IMR-90 (cell line): ENCODE results near the gene PRDM15. TPM values are rescaled to one million over a fixed set of nuclear protein-coding genes. Genes with fewer than 3 reads are reported as not detected.
A peak's percentile ranks its signal among the peaks of the same experiment; 100 is the strongest.

ENCODE experiments used
- ATAC-seq: fragments of 200-7000 bp; cut with Tn5 transposase; 2 replicates; pipeline ENCODE4 v1.9.1; 2020; ENCODE audit warnings: low read depth, mild to moderate bottlenecking, moderate library complexity
- BruUV-seq: library from RNA; stranded (reverse); fragments of 400-500 nt; replicated peaks from 2 replicates; lab custom pipeline; 2021; lab: Mats Ljungman, UMichigan
- CTCF ChIA-PET: fragments of 300-600 bp; formaldehyde crosslinking; extraction: SDS; loops from one replicate; lab custom pipeline; 2021; ENCODE audit warnings: antibody characterized with exemption; lab: Yijun Ruan, JAX
- POLR2A ChIA-PET: fragments of 300-600 bp; sonication (Branson Sonifier 250); formaldehyde crosslinking; loops from one replicate; lab custom pipeline; 2022; ENCODE audit warnings: antibody characterized with exemption; ENCODE audit not compliant: unreplicated experiment; lab: Charles Lee
- DNase-seq: peaks from one replicate; pipeline ENCODE4 v3.0.0; 2013
- H2AFZ ChIP-seq: replicated peaks from 2 replicates; pipeline ENCODE3; 2013; ENCODE audit warnings: low read length, mild to moderate bottlenecking; ENCODE audit not compliant: poor library complexity
- H2AK5ac ChIP-seq: 2 replicates; pipeline ENCODE4 v1.6.1; 2013; ENCODE audit warnings: low read depth, low read length, inconsistent platforms
- H2AK9ac ChIP-seq: replicated peaks from 2 replicates; pipeline ENCODE3; 2013; ENCODE audit warnings: mild to moderate bottlenecking, low read depth, low read length, moderate library complexity; ENCODE audit not compliant: poor library complexity
- H2BK120ac ChIP-seq: 2 replicates; pipeline ENCODE4 v1.6.1; 2013; ENCODE audit warnings: low read depth, low read length, inconsistent platforms
- H2BK15ac ChIP-seq: 3 replicates; pipeline ENCODE4 v1.6.1; 2013; ENCODE audit warnings: low read depth, low read length, inconsistent platforms
- H2BK20ac ChIP-seq: 2 replicates; pipeline ENCODE4 v1.6.1; 2013; ENCODE audit warnings: low read depth, mild to moderate bottlenecking, inconsistent platforms, low read length, moderate library complexity
- H2BK5ac ChIP-seq: 2 replicates; pipeline ENCODE4 v1.6.1; 2013; ENCODE audit warnings: mild to moderate bottlenecking, low read depth, low read length, inconsistent platforms; ENCODE audit not compliant: poor library complexity, severe bottlenecking
- H3K14ac ChIP-seq: replicated peaks from 2 replicates; pipeline ENCODE4 v1.6.1; 2013; ENCODE audit warnings: low read depth, low read length, inconsistent platforms
- H3K18ac ChIP-seq: 2 replicates; pipeline ENCODE4 v1.6.1; 2013; ENCODE audit warnings: low read depth, low read length, control low read depth
- H3K23ac ChIP-seq: 2 replicates; pipeline ENCODE4 v1.6.1; 2013; ENCODE audit warnings: low read depth, low read length, inconsistent platforms
- H3K27ac ChIP-seq: 2 replicates; pipeline ENCODE4 v1.5.1; 2013; ENCODE audit warnings: mild to moderate bottlenecking, control low read depth, low read length; ENCODE audit not compliant: insufficient read depth
- H3K27me3 ChIP-seq: 2 replicates; pipeline ENCODE4 v1.6.1; 2013; ENCODE audit warnings: low read length; ENCODE audit not compliant: control insufficient read depth, insufficient read depth
- H3K36me3 ChIP-seq: 2 replicates; pipeline ENCODE4 v1.6.1; 2013; ENCODE audit warnings: low read length, mixed read lengths; ENCODE audit not compliant: control insufficient read depth, insufficient read depth
- H3K4ac ChIP-seq: 2 replicates; pipeline ENCODE4 v1.6.1; 2013; ENCODE audit warnings: low read depth, low read length, inconsistent platforms
- H3K4me1 ChIP-seq: 2 replicates; pipeline ENCODE4 v1.6.1; 2013; ENCODE audit warnings: low read length, mixed read lengths; ENCODE audit not compliant: control insufficient read depth, insufficient read depth
- H3K4me2 ChIP-seq: 2 replicates; pipeline ENCODE4 v1.6.1; 2013; ENCODE audit warnings: low read depth, mild to moderate bottlenecking, control low read depth, low read length, moderate library complexity
- H3K4me3 ChIP-seq: 2 replicates; pipeline ENCODE4 v1.5.1; 2013; ENCODE audit warnings: low read depth, mild to moderate bottlenecking, control low read depth, low read length, moderate library complexity; ENCODE audit not compliant: insufficient read depth
- H3K56ac ChIP-seq: 2 replicates; pipeline ENCODE4 v1.6.1; 2013; ENCODE audit warnings: low read length, inconsistent platforms; ENCODE audit not compliant: insufficient read depth; ENCODE audit errors: extremely low read depth
- H3K79me1 ChIP-seq, 2 experiments: 2 replicates each; pipeline ENCODE4 v1.6.1; 2013; ENCODE audit warnings: low read length in 2 of 2, inconsistent platforms in 1 of 2, low read depth in 1 of 2
- H3K9ac ChIP-seq: 2 replicates; pipeline ENCODE4 v1.6.1; 2013; ENCODE audit warnings: low read depth, low read length, control low read depth
- H3K9me1 ChIP-seq: 2 replicates; pipeline ENCODE4 v1.6.1; 2013; ENCODE audit warnings: low read length, inconsistent platforms; ENCODE audit not compliant: insufficient read depth
- H3K9me3 ChIP-seq: 2 replicates; pipeline ENCODE4 v1.6.1; 2013; ENCODE audit warnings: low read length; ENCODE audit not compliant: control insufficient read depth, insufficient read depth
- H4K20me1 ChIP-seq: 2 replicates; pipeline ENCODE4 v1.6.1; 2013; ENCODE audit warnings: low read length, inconsistent platforms; ENCODE audit not compliant: insufficient read depth
- H4K5ac ChIP-seq: 2 replicates; pipeline ENCODE4 v1.6.1; 2013; ENCODE audit warnings: mild to moderate bottlenecking, low read depth, low read length, control low read depth
- H4K8ac ChIP-seq, 2 experiments: 2 replicates each; pipeline ENCODE4 v1.6.1; 2013; ENCODE audit warnings: low read depth in 2 of 2, low read length in 2 of 2, control low read depth in 1 of 2, inconsistent platforms in 1 of 2
- H4K91ac ChIP-seq: 2 replicates; pipeline ENCODE4 v1.6.1; 2013; ENCODE audit warnings: low read depth, low read length, inconsistent platforms; ENCODE audit not compliant: insufficient read depth
- BHLHE40 ChIP-seq: fragments of 150-350 bp; IDR thresholded peaks from 2 replicates; pipeline ENCODE4 v1.6.1; 2016; ENCODE audit warnings: mild to moderate bottlenecking, low read depth, low read length
- CEBPB ChIP-seq: IDR thresholded peaks from 2 replicates; pipeline ENCODE4 v1.6.1; 2012; ENCODE audit warnings: low read depth, low read length, improper control_type of control experiment
- CHD1 ChIP-seq: IDR thresholded peaks from 2 replicates; pipeline ENCODE4 v1.6.1; 2012; ENCODE audit warnings: low read depth, low read length, improper control_type of control experiment
- FOS ChIP-seq: fragments of 150-350 bp; IDR thresholded peaks from 2 replicates; pipeline ENCODE4 v1.6.1; 2016; ENCODE audit warnings: low read depth, low read length
- MAFK ChIP-seq: IDR thresholded peaks from 2 replicates; pipeline ENCODE4 v1.6.1; 2012; ENCODE audit warnings: low read depth, low read length, improper control_type of control experiment
- MAZ ChIP-seq: IDR thresholded peaks from 2 replicates; pipeline ENCODE4 v1.6.1; 2012; ENCODE audit warnings: low read depth, mild to moderate bottlenecking, low read length, improper control_type of control experiment, moderate library complexity, borderline replicate concordance
- MXI1 ChIP-seq: IDR thresholded peaks from 2 replicates; pipeline ENCODE4 v1.6.1; 2012; ENCODE audit warnings: low read depth, mild to moderate bottlenecking, low read length, moderate library complexity, borderline replicate concordance
- NFE2L2 ChIP-seq: fragments of 150-350 bp; IDR thresholded peaks from 2 replicates; pipeline ENCODE4 v1.6.1; 2016; ENCODE audit warnings: low read depth, mild to moderate bottlenecking, low read length
- POLR2A ChIP-seq: IDR thresholded peaks from 2 replicates; pipeline ENCODE4 v1.6.1; 2012; ENCODE audit warnings: mild to moderate bottlenecking, low read depth, low read length
- RAD21 ChIP-seq: IDR thresholded peaks from 2 replicates; pipeline ENCODE4 v1.6.1; 2012; ENCODE audit warnings: low read length, improper control_type of control experiment
- RCOR1 ChIP-seq: IDR thresholded peaks from 2 replicates; pipeline ENCODE4 v1.6.1; 2012; ENCODE audit warnings: mild to moderate bottlenecking, low read length, improper control_type of control experiment; ENCODE audit not compliant: insufficient replicate concordance
- RFX5 ChIP-seq: IDR thresholded peaks from 2 replicates; pipeline ENCODE4 v1.8.0; 2012; ENCODE audit warnings: low read depth, mild to moderate bottlenecking, low read length, moderate library complexity
- SMC3 ChIP-seq: fragments of 150-350 bp; IDR thresholded peaks from 2 replicates; pipeline ENCODE4 v1.6.1; 2016; ENCODE audit warnings: low read depth, mild to moderate bottlenecking, antibody characterized with exemption, low read length, moderate library complexity
- WGBS, 2 experiments: methylation state at CpG; one replicate each; pipeline versions ENCODE4 v1.1.5 to v1.1.7; 2013; ENCODE audit warnings: missing lambda C conversion rate in 2 of 2; ENCODE audit not compliant: insufficient read length in 1 of 2; ENCODE audit errors: extremely low coverage in 2 of 2; 5-methylcytosine and 5-hydroxymethylcytosine counted together
- dilution Hi-C: fragments of 300-500 bp; cut with HindIII; formaldehyde crosslinking; loops from one replicate; pipeline ENCODE4 v1.14.3; 2018; ENCODE audit warnings: low sequenced_read_pairs; ENCODE audit not compliant: unreplicated experiment
- in situ Hi-C: fragments of 300-500 bp; cut with MboI; formaldehyde crosslinking; loops from 3 replicates; pipeline ENCODE4 v1.14.3; 2019; ENCODE audit warnings: low sequenced_read_pairs, inconsistent platforms, mixed read lengths
- intact Hi-C: fragments of 100-400 bp; cut with micrococcal nuclease; formaldehyde crosslinking; loops from 2 replicates; pipeline ENCODE4 v1.10.0; 2022
- polyA plus RNA-seq, 3 experiments: library from polyadenylated mRNA; depleted of rRNA; stranded (reverse); fragments of >200 nt; gene quantifications; 2 replicates each; pipeline ENCODE4 v1.2.3, GENCODE V29; 2012; ENCODE audit warnings: low replicate concordance in 1 of 3
- total RNA-seq: library from RNA; depleted of rRNA; stranded (reverse); fragments of >200 nt; gene quantifications from 2 replicates; pipeline ENCODE4 v1.2.3, GENCODE V29; 2012
- TF ChIP-seq, protein P1 (sequence below): fragments of 150-350 bp; IDR thresholded peaks from 2 replicates; pipeline ENCODE4 v1.6.1; 2016; ENCODE audit warnings: low read depth, mild to moderate bottlenecking, low read length, moderate library complexity, borderline replicate concordance
- TF ChIP-seq, protein P2 (sequence below): conservative IDR thresholded peaks from 2 replicates; pipeline ENCODE4 v1.5.1; 2012; ENCODE audit warnings: mild to moderate bottlenecking, low read depth, low read length, improper control_type of control experiment
- TF ChIP-seq, protein P3 (sequence below): fragments of 150-350 bp; IDR thresholded peaks from 2 replicates; pipeline ENCODE4 v1.6.1; 2017; ENCODE audit warnings: mild to moderate bottlenecking, antibody characterized with exemption, low read length, low read depth

Gene PRDM15
- total and polyA plus RNA-seq, 2 of the 4 experiments (the other 2 are of a cell fraction) = 7.3 to 8.8 TPM

DNA sequence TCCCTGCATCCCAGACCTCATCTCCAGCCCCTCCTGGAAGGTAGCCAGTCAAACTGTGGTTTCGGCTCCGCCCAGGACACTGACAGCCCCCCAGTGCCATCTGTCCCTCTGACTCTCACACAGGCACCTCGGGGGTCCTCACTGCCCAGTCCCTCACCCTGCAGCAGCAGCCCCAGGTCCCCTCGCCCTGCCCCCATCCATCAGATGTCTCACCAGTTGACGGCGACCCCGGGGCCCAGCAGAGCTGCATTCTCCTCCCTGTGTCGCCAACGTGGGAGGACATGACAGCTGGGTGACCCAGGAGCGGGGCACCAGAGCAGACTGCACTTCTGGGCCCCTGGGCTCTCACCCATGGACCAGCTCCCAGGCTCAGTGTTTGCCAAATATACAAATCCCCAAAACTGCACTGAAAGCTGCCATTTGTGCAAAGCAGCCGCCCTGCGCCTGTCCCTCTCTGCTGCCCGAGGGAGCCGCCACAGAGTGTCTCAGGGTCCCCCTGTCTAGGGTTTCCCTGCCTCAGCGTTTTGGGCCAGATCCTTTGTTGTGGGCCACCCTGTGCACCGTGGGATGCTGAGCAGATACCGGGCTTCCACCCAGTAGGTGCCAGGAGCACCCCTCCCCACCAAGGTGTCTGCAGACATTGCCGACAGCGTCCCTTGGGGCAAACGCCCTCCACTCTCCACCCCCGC is 48.2 kb downstream of the PRDM15 start:
- CTCF ChIA-PET = no interaction called here
- no peak overlapping the region for H2BK15ac ChIP-seq
- H3K79me1 ChIP-seq = peaks cover 0 to 7% of the 10 kb centered on the region in 2 experiments; a peak in 3 of 4 replicates
- no peak overlapping the region for H3K18ac ChIP-seq
- H3K4me3 ChIP-seq = no peak overlapping the region
- H3K36me3 ChIP-seq = peaks cover 14% of the 10 kb centered on the region
- H3K9me3 ChIP-seq = no peaks in the 10 kb centered on the region
- no peak overlapping the region for H3K56ac ChIP-seq
- no peak overlapping the region for H3K4me2 ChIP-seq
- intact Hi-C loops = no loop called here
- 70% methylated on average over 11 of the region's 21 CpGs; no CpG with 5 or more reads in 1 of the 2 experiments for WGBS, 2 experiments
- H2AK9ac ChIP-seq = peak overlapping the region; percentile 37
- H3K9ac ChIP-seq = no peak overlapping the region
- H3K4me1 ChIP-seq = no peaks in the 10 kb centered on the region
- no peak overlapping the region for H4K8ac ChIP-seq
- DNase-seq (no peak), ATAC-seq (no peak)
- H3K27ac ChIP-seq = no peak overlapping the region
- in situ Hi-C loops = no loop called here
- H2AFZ ChIP-seq = no peak overlapping the region
- H2AK5ac ChIP-seq = no peak overlapping the region
- TF ChIP-seq CEBPB (no peak), FOS (no peak), POLR2A (no peak), SMC3 (no peak), CHD1 (no peak), RAD21 (no peak), MAFK (no peak), RCOR1 (no peak), NFE2L2 (no peak), MAZ (no peak), RFX5 (no peak), MXI1 (no peak), BHLHE40 (no peak)
- TF ChIP-seq, protein P1, sequence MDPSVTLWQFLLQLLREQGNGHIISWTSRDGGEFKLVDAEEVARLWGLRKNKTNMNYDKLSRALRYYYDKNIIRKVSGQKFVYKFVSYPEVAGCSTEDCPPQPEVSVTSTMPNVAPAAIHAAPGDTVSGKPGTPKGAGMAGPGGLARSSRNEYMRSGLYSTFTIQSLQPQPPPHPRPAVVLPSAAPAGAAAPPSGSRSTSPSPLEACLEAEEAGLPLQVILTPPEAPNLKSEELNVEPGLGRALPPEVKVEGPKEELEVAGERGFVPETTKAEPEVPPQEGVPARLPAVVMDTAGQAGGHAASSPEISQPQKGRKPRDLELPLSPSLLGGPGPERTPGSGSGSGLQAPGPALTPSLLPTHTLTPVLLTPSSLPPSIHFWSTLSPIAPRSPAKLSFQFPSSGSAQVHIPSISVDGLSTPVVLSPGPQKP = no peak
- TF ChIP-seq, protein P2, sequence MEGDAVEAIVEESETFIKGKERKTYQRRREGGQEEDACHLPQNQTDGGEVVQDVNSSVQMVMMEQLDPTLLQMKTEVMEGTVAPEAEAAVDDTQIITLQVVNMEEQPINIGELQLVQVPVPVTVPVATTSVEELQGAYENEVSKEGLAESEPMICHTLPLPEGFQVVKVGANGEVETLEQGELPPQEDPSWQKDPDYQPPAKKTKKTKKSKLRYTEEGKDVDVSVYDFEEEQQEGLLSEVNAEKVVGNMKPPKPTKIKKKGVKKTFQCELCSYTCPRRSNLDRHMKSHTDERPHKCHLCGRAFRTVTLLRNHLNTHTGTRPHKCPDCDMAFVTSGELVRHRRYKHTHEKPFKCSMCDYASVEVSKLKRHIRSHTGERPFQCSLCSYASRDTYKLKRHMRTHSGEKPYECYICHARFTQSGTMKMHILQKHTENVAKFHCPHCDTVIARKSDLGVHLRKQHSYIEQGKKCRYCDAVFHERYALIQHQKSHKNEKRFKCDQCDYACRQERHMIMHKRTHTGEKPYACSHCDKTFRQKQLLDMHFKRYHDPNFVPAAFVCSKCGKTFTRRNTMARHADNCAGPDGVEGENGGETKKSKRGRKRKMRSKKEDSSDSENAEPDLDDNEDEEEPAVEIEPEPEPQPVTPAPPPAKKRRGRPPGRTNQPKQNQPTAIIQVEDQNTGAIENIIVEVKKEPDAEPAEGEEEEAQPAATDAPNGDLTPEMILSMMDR = no peak
- TF ChIP-seq, protein P3, sequence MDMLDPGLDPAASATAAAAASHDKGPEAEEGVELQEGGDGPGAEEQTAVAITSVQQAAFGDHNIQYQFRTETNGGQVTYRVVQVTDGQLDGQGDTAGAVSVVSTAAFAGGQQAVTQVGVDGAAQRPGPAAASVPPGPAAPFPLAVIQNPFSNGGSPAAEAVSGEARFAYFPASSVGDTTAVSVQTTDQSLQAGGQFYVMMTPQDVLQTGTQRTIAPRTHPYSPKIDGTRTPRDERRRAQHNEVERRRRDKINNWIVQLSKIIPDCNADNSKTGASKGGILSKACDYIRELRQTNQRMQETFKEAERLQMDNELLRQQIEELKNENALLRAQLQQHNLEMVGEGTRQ = no peak
- BruUV-seq = no TSS peak
- no peaks in the 10 kb centered on the region for H3K27me3 ChIP-seq
- H2BK120ac ChIP-seq = no peak overlapping the region
- peaks cover 12% of the 10 kb centered on the region for H3K9me1 ChIP-seq
- dilution Hi-C loops = no loop called here
- POLR2A ChIA-PET = no interaction called here
- H4K91ac ChIP-seq = no peak overlapping the region
- no peak overlapping the region for H4K5ac ChIP-seq
- H3K4ac ChIP-seq = no peak overlapping the region
- H2BK5ac ChIP-seq = peak overlapping the region; percentile 70
- H4K20me1 ChIP-seq = no peaks in the 10 kb centered on the region
- H3K14ac ChIP-seq = no peak overlapping the region
- H3K23ac ChIP-seq = no peak overlapping the region
- H2BK20ac ChIP-seq = no peak overlapping the region
